HG03469 (cell line): ENCODE measurements around the gene GTF3C1.
A peak's percentile ranks its signal among the peaks of the same experiment; 100 is the strongest.
"Not testable (repeated sequence)": the region's sequence is repeated elsewhere in the genome, so short reads cannot be mapped to it uniquely, and the experiment has no call there.

Experiments used
- ATAC-seq: cut with Tn5 transposase; IDR thresholded peaks from one replicate; pipeline ENCODE4 v1.9.1; 2021; ENCODE audit warnings: mild to moderate bottlenecking, moderate library complexity, moderate number of reproducible peaks; ENCODE audit not compliant: unreplicated experiment

Gene GTF3C1

GRCh38 chr16:27549746-27550581 is at the start of gene GTF3C1, which contains the start of gene KATNIP:
Gene GTF3C1 (minus strand): TSS chr16:27549913. CDS start chr16:27549890, 23 bp downstream.
Gene KATNIP (plus strand): TSS chr16:27550144. CDS start chr16:27550171, 27 bp downstream.
- peak; percentile 91 for ATAC-seq

GRCh38 chr16:27598931-27599565 is 49.3 kb upstream of the GTF3C1 start:
- no peak for ATAC-seq

- no peak for ATAC-seq
Measured at GRCh38 chr16:27598220-27598619, 48.5 kb upstream of the GTF3C1 start.

GRCh38 chr16:27597361-27597760 is 47.6 kb upstream of the GTF3C1 start:
- ATAC-seq = no peak

GRCh38 chr16:27596411-27596810 is 46.7 kb upstream of the GTF3C1 start:
- no peak for ATAC-seq

GRCh38 chr16:27595993-27596392 is 46.3 kb upstream of the GTF3C1 start:
- no peak for ATAC-seq

- ATAC-seq = no peak
Measured at GRCh38 chr16:27595475-27595874, 45.8 kb upstream of the GTF3C1 start.

GRCh38 chr16:27591837-27592236 is 42.1 kb upstream of the GTF3C1 start:
- ATAC-seq = no peak

- no peak for ATAC-seq
Measured at GRCh38 chr16:27588057-27588456, 38.3 kb upstream of the GTF3C1 start.

- no peak for ATAC-seq
Measured at GRCh38 chr16:27586711-27587110, 37.0 kb upstream of the GTF3C1 start.

- no peak for ATAC-seq
Measured at GRCh38 chr16:27585200-27585599, 35.5 kb upstream of the GTF3C1 start.

GRCh38 chr16:27583634-27584033 is 33.9 kb upstream of the GTF3C1 start:
- ATAC-seq = no peak

- no peak for ATAC-seq
Measured at GRCh38 chr16:27582883-27583282, 33.2 kb upstream of the GTF3C1 start.

GRCh38 chr16:27579087-27579980 is 29.6 kb upstream of the GTF3C1 start:
- ATAC-seq = no peak

- no peak for ATAC-seq
Measured at GRCh38 chr16:27576729-27577128, 27.0 kb upstream of the GTF3C1 start.

GRCh38 chr16:27572711-27573110 is 23.0 kb upstream of the GTF3C1 start:
- no peak for ATAC-seq

GRCh38 chr16:27571433-27572326 is 22.0 kb upstream of the GTF3C1 start:
- ATAC-seq = no peak

GRCh38 chr16:27570986-27571385 is 21.3 kb upstream of the GTF3C1 start:
- not testable (repeated sequence) for ATAC-seq

- ATAC-seq = no peak
Measured at GRCh38 chr16:27568077-27568476, 18.4 kb upstream of the GTF3C1 start.

GRCh38 chr16:27566417-27566816 is 16.7 kb upstream of the GTF3C1 start:
- ATAC-seq = no peak
